ENCODE measurements around the gene TSHZ2. TPM values are rescaled to one million over a fixed set of nuclear protein-coding genes. Genes with fewer than 3 reads are reported as not detected.

Gene TSHZ2
- total and polyA plus RNA-seq, 9 of the 15 experiments (the other 6 are each of a cell fraction or from before 2014, with no cell fraction given) = 0.03 to 0.20 (median 0.05) TPM; not detected in 4

- no peak for TF ChIP-seq ZBTB40 (IDR thresholded peaks at IDR 0.05)
- TF ChIP-seq ZBTB40 (CRISPR knock-in tag; IDR thresholded peaks at IDR 0.05) = no peak
- TF ChIP-seq MNT (conservative IDR thresholded peaks at IDR 0.05) = 0 out of 4 replicates have a peak, but pooled peaks of 1 of the 2 experiments have one; percentile 22
- no peak for TF ChIP-seq ETV5 (CRISPR knock-in tag; IDR thresholded peaks at IDR 0.05; ENCODE audit: low read depth)
- TF ChIP-seq MAFG (tag; conservative IDR thresholded peaks at IDR 0.05) = peak; percentile 98
- no peak for TF ChIP-seq CHD1 (IDR thresholded peaks at IDR 0.05; ENCODE audit: low read length)
- no peak for TF ChIP-seq ZBTB8A (IDR thresholded peaks at IDR 0.05; ENCODE audit: partially characterized antibody)
- no peak for TF ChIP-seq ZNF124 (CRISPR knock-in tag; IDR thresholded peaks at IDR 0.05)
- peak; percentile 81 for TF ChIP-seq MAFK (IDR thresholded peaks at IDR 0.05; ENCODE audit: low read length)
- TF ChIP-seq ETS1 (conservative IDR thresholded peaks at IDR 0.05; ENCODE audit: control insufficient read depth, low read depth, low read length) = no peak
- no peak for TF ChIP-seq TCF7 (IDR thresholded peaks at IDR 0.05; ENCODE audit: borderline replicate concordance)
- TF ChIP-seq NKRF (IDR thresholded peaks at IDR 0.05; ENCODE audit: borderline replicate concordance) = no peak
- TF ChIP-seq MLLT1 (IDR thresholded peaks at IDR 0.05) = no peak
Measured at GRCh38 chr20:53212018-53212417, 239.9 kb downstream of the TSHZ2 start (continued).
